Stimulated activated CD4-positive, alpha-beta T cell treated with anti-CD3 and anti-CD28 coated beads, Interleukin-2, amount 100 ng/mL, for 24 hours (primary cell): ENCODE results near the gene TUNAR.

Experiments used
- DNase-seq, 2 donors: peaks; one replicate each; pipeline ENCODE4 v3.0.0-alpha.2; 2020

TUNAR gene

DNA sequence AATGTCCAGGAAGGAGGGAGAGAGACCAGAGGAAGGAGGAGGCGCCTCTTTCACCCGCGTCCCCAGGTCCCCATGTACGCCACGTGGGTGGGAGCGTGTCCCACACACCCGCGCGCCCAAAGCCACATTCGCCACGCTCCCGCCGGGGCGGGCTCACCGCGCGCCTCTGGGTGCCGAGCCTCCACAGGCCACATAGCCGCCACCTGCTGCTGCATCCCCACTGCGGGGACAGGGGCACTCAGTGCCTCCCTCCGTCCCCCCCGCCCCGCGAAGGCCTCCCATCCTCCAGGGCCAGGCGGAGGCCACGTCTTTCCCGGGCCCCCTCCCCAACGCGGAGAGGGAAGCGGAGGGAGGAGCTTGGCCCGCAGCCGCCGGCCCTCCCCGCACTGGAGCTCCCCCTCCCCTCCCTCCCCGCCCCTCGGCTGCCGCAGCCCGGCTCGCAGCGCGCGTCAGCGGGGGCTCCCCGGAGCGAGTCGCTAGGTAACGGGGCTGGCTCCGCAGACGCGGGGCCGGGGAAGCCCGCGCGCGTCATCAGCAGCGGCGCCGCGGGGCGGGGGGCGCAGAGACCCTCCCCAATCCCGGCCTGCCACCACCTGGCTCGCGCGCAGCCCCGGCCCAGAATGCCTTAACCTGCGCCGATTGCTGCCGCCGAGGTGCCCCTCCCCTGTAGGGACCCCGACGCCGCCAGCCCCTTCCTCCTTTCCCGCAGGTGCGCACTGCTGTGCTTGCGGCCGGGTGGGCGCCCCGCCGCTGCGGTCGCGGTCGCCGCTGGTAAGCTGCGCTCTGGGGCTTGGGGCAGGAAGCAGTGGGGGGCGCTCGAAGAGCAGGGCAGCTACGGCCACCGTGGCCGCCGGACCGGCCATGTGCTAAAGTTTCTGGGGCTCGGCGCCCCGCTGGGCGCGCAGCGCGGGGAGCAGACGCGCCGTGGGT is 536 bp upstream of the TUNAR start:
- no peak for DNase-seq

- no peak for DNase-seq
Observed at GRCh38 chr14:95877633-95878032, 1.0 kb downstream of the TUNAR start.

GRCh38 chr14:95884377-95884776 is 7.7 kb downstream of the TUNAR start:
- DNase-seq, result no peak

DNA sequence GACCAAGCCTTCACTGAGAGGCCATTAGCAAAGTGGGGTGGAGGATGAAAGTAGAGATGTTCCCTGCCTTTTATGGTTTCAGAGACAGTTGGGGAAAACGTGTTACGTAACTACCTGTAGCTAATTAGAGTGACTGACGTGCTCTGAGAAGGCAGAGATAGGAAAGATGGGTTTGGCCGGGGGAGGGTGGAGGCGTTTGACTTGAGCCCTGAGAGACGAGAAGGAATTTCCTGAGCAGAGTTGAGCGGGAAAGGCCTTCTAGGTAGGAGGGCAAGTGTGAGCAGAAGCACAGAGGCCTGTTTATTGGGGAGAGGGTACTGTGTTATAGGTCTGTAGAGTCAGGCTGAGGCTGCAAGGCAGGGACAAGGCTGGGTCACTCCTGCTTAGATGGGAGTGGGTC is 8.6 kb downstream of the TUNAR start:
- no peak for DNase-seq

DNA sequence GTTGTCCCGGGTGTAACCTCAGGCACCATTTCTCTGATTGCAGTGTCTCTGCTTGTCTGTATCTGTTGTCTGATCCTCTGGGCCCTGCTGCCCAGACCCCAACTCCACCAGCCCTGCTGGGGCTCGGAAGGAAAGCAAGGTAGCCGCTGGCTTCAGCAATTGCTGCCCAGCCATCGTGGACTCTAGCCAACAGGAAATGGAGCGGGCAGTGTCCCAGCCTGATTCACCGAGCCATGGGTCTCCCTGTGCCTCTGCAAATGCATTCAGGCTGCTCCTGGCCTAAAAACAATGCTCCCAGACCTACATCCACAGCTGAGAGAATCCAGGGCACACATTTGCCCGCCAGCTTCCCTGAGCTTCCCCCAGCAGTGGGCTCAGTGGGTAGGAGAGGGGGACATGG is 9.2 kb downstream of the TUNAR start:
- no peak for DNase-seq

DNA sequence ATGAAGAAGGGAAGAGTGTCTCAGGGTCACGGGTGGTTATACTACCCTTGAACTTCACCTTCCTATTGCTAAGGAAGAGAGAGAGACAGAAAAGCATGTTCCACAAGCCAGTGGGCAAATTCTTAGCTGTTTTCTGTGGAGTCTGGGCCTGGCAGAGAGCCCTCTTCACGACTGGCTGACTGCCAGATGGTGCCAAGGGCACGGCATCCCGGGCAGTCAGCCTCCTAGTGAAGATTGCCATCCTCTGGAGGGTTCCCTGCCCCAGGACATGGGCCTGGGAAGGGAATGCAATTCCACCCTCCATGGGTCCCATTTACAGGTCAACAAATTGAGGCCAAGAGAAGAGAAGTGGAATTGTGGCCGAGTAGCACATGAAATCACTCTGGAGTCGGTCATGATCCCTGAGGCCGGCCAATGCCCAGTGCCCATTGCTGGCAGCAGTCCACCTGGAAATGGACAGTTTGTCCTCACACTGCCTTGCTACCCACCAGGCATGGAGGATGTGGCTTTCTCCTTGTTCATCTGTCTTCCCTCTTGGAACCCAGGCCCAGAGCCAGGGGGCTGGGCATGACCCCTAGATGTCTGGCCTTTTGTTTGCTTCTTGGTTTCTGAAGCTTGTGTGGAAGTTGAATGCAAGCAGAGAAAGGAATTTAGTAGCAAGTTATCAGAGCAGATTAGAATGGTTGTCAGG is 9.9 kb downstream of the TUNAR start:
- DNase-seq, result no peak

DNA sequence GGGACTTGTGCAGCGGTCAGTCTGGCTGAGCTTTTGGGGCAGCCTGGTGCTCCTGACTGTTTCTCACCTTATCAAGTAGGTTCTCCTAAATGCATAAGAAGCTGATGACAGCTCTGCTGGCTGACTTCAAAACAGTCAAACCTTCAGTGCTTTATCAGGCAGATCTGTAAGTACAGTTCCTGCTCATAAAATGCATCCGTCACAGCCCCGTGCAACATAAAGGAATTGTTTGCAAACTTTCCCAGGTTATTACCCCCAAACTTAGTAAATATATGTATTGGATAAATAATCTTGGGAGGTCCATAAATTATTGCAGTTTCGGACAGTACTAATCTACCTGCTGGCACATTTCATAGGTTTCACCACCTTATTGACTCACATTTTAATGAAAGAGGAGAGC is 10.7 kb downstream of the TUNAR start:
- DNase-seq, result no peak

DNA sequence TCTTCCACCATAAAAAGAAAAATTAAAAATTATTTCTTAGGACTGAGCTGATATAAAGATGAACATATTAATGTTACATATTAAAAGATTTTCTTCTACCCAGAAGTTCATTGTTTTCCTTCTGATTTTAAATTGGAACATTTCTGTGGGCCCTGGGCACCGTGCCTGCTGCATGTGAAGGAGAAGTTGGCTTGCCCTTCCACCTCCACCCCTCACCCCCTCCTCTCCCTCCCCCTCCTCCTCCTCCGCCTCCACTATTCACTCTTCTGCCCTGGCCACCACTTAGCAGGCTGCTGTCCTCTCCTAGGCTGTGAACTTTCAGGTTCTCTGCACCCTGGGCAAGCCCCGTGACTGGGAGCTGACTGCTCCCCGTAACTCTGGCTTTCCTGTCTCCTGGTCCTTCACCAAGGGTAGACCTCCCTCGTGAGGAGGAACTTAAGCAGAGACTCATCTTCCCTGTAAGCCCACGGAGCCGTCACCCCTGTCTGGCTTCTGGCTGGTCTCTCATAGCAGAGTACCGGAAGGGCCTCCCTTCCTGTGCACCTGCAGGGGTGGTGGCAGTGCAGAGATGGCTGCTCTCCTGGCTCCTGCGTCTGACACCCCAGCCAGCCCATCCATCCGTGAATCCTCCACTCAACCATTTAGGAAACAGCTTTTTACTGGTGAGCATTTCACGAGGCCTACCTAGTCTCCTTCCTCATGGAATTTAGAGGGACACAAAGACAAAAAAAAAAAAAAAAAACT is 12.8 kb downstream of the TUNAR start:
- DNase-seq, result no peak

DNA sequence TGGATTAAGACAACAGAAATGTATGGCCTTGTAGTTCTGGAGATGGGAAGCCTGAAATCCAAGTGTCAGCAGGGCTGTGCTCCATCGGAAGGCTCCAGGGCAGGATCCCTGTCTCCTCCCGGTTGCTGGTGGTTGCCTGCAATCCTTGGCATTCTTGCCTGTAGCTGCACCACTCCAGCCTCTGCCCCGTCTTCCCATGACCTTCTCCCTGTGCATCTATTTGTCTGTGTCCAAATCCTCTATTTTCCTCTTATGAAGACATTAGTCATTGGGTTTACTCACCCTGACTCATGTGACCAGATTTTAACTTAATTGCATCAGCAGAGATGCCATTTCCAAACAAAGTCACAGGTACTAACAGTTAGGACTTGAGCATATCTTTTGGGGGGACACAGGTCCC is 15.1 kb downstream of the TUNAR start:
- no peak for DNase-seq

- DNase-seq, result no peak
Observed at GRCh38 chr14:95892142-95892541, 15.5 kb downstream of the TUNAR start.

DNA sequence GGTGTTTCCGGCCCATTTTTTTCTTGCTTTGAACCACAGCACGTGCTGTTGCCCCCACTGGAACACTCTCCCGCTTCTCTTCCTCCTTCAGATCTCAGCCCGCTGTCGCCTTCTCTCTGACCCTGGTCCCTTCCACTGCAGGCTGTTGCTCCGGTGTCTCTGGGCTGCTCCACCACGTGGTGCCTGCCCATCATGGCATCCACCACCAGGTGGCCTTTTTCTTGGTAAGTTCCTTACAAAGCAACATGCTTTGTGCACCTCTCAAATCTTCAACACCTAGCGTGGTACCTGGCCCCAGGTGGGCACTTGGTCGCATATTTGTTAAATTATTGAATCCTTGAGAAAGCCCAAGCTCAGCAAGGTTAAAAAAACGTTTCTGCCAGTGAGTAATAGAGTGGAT is 19.1 kb downstream of the TUNAR start:
- peak; percentile 18 to 33 for DNase-seq

- no peak for DNase-seq
Observed at GRCh38 chr14:95896498-95897135, 20.0 kb downstream of the TUNAR start.

- no peak for DNase-seq
Observed at GRCh38 chr14:95897280-95897679, 20.6 kb downstream of the TUNAR start.

GRCh38 chr14:95901054-95901453 is 24.4 kb downstream of the TUNAR start:
- no peak for DNase-seq

GRCh38 chr14:95902273-95902826 is 25.7 kb downstream of the TUNAR start:
- no peak for DNase-seq

- DNase-seq, result no peak
Observed at GRCh38 chr14:95903165-95903564, 26.5 kb downstream of the TUNAR start.

DNA sequence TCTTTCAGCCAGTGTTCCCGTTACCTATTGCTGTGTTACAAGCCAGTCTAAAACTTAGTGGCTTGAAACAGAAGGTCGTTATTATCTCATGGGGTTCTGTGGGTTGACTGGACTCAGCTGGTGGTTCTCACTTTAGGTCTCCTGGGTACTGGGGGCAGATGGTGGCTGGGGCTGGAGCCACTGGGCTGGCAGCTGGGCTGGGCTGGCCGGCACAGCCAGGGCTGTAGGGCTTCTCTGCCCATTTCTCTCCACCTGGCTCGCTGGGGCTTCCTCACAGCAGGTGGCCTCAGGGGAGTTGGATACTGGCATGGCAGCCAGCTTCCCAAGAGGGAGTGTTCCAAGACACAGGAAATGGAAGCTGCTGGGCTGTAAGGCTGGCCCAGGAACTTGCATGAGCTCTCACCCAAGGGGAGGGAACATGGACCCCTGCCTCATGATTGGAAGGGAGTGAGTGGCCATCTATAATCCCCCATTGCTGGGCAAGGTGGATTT is 27.0 kb downstream of the TUNAR start:
- DNase-seq, result no peak

- DNase-seq, result no peak
Observed at GRCh38 chr14:95906591-95906990, 30.0 kb downstream of the TUNAR start.

DNA sequence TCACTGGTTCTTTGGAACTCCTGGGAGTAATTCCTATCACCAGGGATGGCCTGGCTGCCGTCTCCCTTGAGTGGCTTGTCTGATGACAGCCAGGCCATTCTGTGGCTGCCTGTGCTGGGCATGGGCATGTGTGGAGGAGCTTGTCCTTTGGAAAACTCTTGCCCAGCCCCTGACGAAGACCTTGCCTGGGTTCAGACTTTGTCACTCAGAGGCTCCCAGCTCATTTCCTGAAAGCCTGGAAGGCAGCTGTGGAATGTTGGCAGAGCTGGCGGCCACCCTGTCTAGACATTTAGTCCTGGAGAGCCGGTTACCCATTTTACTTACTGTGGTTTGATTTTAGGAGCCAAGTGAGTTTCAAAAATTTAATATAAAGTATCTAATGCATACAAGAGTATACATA is 34.0 kb downstream of the TUNAR start:
- no peak for DNase-seq

DNA sequence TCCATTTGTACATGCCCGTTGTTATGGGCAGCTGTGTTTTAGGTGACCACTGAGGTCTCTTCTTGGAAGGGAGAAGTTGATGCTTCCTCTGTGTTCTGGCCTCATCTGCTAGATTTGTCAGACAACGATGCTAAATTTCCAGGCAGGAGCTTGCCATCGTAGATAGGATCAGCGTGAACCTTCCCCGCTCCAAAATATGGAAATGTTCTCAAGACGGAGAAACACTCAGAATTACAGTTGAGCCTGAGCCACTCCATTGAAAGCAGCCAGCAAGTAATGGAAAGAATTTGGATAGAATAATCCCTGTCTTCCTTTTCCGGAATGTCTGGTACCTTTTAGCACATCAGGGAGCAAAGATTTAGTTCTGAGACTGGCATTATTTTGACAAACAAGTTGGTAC is 34.8 kb downstream of the TUNAR start:
- no peak for DNase-seq

- no peak for DNase-seq
Observed at GRCh38 chr14:95915330-95915729, 38.7 kb downstream of the TUNAR start.

DNA sequence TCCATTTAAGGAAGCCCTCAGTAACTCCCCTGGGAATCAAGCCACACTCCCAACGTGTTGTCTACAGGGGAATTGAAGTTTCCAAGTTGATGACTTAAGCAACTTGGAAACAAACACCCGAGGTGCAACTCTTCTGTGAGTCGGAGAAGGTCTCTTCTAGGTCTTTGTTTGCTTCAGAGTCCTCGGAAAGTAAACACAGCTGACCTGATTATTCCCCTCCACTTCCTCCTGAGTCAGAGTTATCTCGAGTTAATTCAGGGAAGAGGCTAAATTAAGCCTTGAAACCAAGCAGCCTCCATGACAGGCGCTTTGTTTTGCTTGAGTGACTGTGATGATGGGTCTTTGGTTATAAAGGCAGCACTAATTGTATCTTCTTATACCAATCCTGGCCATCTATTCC is 41.8 kb downstream of the TUNAR start:
- DNase-seq, result no peak
